ENCODE data around the gene INCA1.

The INCA1 gene

GRCh38 chr17:4969551-4970173, 27.7 kb downstream of the INCA1 start:
- peak; percentile 7 for DNase-seq

GRCh38 chr17:4969047-4969550, 28.2 kb downstream of the INCA1 start:
- no peak for DNase-seq

GRCh38 chr17:4968486-4969046, 28.8 kb downstream of the INCA1 start:
- peak; percentile 11 for DNase-seq

GRCh38 chr17:4967539-4968485, 29.5 kb downstream of the INCA1 start, which contains the start of gene SPAG7:
SPAG7 (minus strand) TSS chr17:4967817; CDS start chr17:4967804, 13 bp downstream.
- peak; percentile 90 for DNase-seq

GRCh38 chr17:4966844-4967538, 30.3 kb downstream of the INCA1 start:
- DNase-seq, result peak; percentile 95

GRCh38 chr17:4965311-4965986, 31.9 kb downstream of the INCA1 start:
- no peak for DNase-seq

GRCh38 chr17:4960279-4960922, 36.9 kb downstream of the INCA1 start:
- no peak for DNase-seq

GRCh38 chr17:4959261-4959965, 37.9 kb downstream of the INCA1 start:
- DNase-seq, result no peak

GRCh38 chr17:4958102-4958501, 39.2 kb downstream of the INCA1 start:
- DNase-seq, result no peak

- DNase-seq, result no peak
These were observed 40.7 kb downstream of the INCA1 start for GRCh38 chr17:4956493-4957061.

- DNase-seq, result no peak
These were observed 42.2 kb downstream of the INCA1 start for GRCh38 chr17:4955091-4955490.

- DNase-seq, result no peak
These were observed 43.8 kb downstream of the INCA1 start for GRCh38 chr17:4953451-4953961.

GRCh38 chr17:4951486-4951885, 45.8 kb downstream of the INCA1 start:
- no peak for DNase-seq

- DNase-seq, result peak; percentile 38
These were observed 46.5 kb downstream of the INCA1 start, which contains the start of gene ENO3 for GRCh38 chr17:4950746-4951204. ENO3 (plus strand) TSS chr17:4951119; CDS start chr17:4951830, 711 bp downstream.

- peak; percentile 54 for DNase-seq
These were observed 47.1 kb downstream of the INCA1 start for GRCh38 chr17:4950075-4950745.

GRCh38 chr17:4949321-4950074, 47.8 kb downstream of the INCA1 start:
- DNase-seq, result peak; percentile 76

- peak; percentile 76 for DNase-seq
These were observed 48.4 kb downstream of the INCA1 start for GRCh38 chr17:4948931-4949320.

- DNase-seq, result peak; percentile 77
These were observed 49.0 kb downstream of the INCA1 start, which contains the start of gene PFN1 for GRCh38 chr17:4948166-4948930. PFN1 (minus strand) TSS chr17:4948530; CDS start chr17:4948394, 136 bp downstream.
